GM18526 (cell line): Measurements from ENCODE around the gene RUNX3.

Experiments
- POLR2A ChIP-seq: IDR thresholded peaks from 3 replicates; pipeline ENCODE4 v1.6.1; 2011; ENCODE audit not compliant: insufficient read length; ENCODE audit errors: extremely low read depth

The RUNX3 gene

DNA sequence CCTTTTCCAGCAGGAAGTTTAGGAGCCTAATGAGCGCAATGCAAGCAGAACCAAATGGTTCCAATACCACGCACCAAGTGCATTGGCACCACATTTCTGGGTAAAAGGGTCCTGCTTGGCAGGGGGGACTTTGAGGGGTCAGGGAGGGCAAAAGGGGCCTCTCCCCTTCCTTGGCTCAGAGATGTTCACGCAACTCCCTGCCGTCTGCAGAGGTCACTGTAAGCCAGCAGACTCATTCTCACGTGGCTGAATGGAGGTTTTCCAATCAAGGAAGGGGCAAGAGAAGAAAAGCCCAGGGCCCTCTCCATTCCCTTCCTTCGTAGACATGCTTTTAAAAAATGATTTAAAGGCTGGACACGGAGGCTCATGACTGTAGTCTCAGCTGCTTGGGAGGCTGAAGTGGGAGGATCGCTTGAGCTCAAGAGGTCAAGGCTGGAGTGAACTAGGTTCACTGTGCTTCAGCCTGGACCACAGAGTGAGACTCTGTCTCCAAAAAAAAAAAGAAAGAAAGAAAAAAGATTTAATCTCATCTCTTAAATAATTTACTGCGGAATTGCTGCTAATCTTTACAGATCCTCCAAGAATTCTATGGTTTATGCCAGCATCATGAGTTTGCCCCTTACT lies 80.3 kb downstream of the RUNX3 start:
- TF ChIP-seq POLR2A, result no peak
